SK-MEL-5 (cell line): Measurements from ENCODE around the gene PPP1R12A. TPM values are rescaled to one million over a fixed set of nuclear protein-coding genes. Genes with fewer than 3 reads are reported as not detected.
"Not testable (repeated sequence)": the region's sequence is repeated elsewhere in the genome, so short reads cannot be mapped to it uniquely, and the experiment has no call there.

Experiments
- DNase-seq: peaks from one replicate; pipeline ENCODE4 v3.0.0-alpha.2; 2016; ENCODE audit warnings: low read depth, low spot score
- in situ Hi-C: cut with HindIII; loops from 2 replicates; pipeline ENCODE4 v1.10.0; 2016; ENCODE audit warnings: low sequenced_read_pairs, high pct_unique_total_duplicates, low pct_unique_long_range_greater_than_20kb
- total RNA-seq: library from RNA; depleted of rRNA; stranded (reverse); fragments of >200 nt; shearing (Covaris generic); gene quantifications from 2 replicates; pipeline ENCODE4 v1.2.3, GENCODE V29; 2014

The PPP1R12A gene
- total RNA-seq, 1 experiment from 2014 or later, result 44.4 TPM

DNA sequence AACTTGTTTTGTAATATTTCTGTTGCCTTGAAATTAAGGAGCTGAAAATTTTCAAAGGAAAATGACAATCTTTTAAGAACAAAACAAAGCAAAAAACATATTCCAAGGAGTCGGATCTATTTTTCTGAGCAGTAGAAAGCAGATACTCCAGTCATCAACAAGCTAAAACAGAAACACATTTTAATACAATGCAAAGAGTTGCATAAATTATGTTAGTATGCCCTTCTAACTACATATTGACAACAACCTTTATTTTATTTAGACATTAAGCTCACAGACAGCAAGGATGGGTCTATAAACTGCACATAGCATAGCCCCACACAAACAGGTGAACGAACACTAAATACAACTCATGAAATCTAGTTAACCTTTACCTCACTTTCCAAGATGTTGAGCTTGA, 106.0 kb downstream of the PPP1R12A start:
- no peak for DNase-seq
- in situ Hi-C loops, result no loop called here

DNA sequence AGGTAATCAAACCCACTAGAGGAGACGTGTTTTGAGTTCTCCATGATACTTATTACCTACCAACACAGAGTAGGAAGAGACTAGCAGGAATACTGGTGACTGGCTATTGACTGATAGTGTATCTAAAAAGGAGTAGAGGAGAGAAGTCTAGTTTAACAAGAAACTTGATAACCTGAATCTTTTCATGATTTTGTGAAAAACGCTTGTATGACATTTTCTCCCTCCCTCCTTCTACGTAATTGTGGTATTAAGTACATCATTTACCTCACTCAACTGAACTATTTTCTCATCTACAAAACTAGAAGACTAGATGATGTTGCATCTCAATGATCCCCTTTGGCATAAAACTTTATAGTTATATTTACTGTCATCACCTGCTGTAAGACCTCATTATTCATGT, 107.4 kb downstream of the PPP1R12A start:
- DNase-seq, result no peak
- in situ Hi-C loops, result no loop called here

DNA sequence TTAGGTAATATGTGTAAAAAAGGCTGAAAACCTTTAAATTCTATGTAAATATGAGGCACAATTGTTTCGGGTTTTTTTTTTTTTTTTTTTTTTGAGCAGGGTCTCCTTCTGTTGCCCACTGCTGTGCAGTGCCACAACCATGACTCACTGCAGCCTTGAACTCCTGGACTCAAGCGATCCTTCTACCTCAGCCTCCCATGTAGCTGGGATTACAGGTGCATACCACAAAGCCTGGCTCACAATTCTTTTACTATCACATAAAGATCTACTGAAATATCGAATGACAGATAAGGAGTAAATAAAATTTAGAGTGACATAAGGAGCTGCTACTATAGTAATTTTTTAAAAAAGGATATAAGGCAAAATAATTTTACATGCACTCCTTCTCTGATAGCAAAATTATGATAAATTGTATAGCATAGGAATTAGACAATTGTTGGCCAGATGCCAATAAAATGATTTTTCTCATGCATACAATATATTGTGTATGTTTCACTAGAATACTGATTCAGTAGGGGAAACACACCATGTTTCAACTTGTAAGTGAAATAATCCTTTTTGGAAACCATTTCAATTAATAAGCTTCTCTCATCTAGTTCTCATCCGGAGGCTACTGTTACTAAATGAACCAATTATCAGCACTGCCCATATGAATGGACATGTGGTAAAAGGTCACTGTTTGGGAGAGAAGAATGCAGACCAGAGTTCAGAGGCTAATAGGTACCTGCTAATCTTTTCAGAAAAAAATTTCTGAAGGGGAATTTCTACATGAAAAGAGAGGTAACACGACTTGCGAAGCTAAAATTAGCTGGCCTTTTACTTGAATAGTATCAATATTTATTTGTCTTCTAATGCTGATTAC, 108.4 kb downstream of the PPP1R12A start:
- no peak for DNase-seq
- in situ Hi-C loops, result no loop called here

DNA sequence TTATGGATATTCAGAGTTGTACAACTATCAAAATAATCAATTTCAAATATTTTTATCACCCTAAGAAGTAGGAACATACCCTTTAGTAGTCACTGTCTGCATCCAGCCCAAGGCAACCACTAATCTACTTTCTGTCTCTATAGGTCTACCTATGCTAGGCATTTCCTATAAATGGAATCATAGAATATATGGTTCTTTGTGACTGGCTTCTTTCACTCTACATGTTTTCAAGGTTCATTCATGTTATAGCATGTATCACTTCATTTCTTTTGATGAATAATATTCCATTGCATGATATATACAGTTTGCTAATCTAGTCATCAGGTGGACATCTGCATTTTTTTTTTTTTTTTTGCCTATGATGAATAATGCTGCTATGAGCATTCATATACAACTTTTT, 112.4 kb downstream of the PPP1R12A start:
- DNase-seq, result no peak
- in situ Hi-C loops, result no loop called here

DNA sequence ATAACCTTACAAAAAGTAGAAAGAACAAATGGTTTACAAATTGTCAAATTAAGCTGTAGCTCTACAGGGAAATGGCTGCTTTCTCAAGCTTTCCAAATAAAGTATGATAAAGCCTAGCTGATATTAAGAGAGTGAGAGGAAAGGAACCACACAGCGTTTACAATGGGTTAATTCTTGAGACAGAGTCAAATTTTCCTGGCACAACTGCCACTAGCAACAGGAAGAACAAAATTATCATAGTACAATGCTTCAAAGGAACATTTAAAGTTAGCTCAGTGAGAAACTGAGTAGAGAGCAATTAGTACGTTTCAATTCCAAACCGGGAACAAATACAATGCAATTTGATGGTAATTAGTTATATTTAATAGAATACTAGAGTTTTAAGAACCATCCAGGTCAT, 116.0 kb downstream of the PPP1R12A start:
- in situ Hi-C loops, result no loop called here
- peak; percentile 22 for DNase-seq

DNA sequence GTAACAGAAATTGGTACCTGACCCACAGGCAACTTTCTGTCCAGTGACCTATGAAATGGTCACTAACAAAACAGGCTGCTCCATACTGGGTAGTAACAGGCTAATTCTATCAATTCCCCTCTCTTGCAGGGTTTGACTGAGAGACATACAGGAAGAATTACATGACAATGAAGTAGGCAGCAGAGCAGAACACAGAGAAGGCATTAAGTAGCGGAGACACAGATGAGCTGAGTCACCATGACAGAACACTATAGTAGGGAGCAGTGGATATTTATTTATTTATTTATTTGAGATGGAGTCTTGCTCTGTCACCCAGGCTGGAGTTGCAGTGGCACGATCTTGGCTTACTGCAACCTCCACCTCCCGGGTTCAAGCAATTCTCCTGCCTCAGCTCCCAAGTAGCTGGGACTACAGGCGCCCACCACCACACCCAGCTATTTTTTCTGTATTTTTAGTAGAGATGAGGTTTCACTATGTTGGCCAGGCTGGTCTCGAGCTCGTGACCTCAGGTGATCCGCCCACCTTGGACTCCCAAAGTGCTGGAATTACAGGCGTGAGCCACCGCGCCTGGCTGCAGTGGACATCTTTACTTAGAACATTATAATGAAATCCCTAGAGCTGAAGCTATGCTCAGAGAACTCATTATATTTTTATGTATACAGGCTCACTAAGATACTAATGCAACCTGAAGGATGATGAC, 150.4 kb downstream of the PPP1R12A start:
- peak; percentile 47 for DNase-seq
- in situ Hi-C loops, result not testable (repeated sequence)

DNA sequence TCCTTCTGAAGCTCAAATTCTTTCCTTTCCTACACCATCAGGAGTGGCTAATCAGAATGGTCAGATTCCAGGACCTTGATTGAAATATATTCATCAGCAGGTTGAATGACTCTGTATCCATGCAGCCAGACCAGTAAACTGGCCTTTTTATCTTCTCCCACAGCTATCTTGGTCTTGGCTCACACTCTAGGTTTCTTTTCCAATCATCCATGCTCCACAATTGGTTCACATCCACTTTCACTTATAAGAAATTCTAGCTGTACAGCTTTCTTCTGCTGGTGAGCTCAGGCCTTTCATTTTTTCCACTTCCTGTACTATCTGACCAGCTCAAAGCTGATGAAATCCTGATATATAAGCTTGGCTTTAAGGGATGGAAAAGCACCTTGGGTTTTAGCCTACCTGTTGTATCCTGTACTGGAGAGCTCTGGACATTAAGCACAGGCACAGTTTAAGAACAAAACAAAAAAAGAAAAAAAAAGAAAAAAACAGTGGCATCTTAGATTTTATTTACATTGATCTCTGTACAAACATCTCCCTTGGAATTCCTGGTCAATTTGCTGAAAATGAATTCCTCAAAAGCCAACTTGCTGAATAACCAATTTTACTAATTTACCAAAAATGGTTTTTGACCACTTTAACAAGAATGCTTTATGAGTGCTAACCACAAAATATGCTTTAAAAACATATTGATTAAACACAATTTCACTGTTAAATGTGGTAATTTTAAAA, 152.6 kb downstream of the PPP1R12A start:
- in situ Hi-C loops, result no loop called here

DNA sequence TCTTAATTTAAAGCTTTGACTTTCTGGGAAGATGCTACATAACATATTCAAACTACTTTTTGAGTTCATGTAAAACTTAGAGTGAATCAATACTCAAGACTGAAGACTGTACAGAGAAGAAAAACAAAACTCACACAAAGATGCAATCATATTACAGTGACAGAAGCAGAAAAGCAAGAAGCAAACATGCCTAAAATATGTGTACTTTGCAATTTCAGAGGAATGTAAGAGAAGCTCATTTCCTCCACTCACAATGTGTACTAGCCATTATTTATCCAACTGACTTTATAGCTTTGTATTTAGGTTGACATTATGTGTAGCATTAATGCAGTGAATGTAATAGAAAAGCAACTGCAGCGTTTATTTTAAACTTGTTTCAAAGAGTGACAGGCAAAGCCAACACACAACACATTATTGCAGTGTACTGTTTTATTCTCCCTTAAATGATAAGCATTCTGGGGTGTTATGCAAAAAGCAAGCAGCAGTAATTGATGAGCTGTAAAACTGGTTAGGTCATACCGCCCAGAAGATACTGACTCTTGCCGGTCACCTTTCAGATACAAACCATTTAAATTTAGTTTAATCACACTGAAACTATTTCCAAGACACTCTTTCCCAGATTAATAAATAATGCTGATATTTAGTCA, 156.0 kb downstream of the PPP1R12A start:
- DNase-seq, result no peak
- in situ Hi-C loops, result no loop called here

More for the DNA sequence above, 152.6 kb downstream of the PPP1R12A start:
- DNase-seq, result peak; percentile 17

DNA sequence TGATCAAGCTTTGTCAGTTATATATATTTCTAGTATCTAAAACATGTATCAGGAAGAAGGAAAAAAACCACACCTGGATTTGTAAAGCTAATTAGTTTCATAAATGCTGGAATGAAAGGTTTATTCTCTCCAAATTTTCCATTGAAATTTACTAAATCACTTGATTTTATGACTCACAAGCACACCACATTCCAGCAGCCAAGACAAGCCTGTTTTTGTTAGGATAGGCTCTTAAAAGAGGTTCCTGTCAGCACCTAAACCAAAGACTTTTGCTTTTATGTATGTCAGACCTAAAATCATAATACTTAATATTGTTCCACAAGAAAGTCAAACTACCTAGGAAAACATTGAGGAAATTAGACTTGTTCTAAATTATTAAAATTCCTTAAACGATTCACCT, 158.8 kb downstream of the PPP1R12A start:
- DNase-seq, result peak; percentile 88

DNA sequence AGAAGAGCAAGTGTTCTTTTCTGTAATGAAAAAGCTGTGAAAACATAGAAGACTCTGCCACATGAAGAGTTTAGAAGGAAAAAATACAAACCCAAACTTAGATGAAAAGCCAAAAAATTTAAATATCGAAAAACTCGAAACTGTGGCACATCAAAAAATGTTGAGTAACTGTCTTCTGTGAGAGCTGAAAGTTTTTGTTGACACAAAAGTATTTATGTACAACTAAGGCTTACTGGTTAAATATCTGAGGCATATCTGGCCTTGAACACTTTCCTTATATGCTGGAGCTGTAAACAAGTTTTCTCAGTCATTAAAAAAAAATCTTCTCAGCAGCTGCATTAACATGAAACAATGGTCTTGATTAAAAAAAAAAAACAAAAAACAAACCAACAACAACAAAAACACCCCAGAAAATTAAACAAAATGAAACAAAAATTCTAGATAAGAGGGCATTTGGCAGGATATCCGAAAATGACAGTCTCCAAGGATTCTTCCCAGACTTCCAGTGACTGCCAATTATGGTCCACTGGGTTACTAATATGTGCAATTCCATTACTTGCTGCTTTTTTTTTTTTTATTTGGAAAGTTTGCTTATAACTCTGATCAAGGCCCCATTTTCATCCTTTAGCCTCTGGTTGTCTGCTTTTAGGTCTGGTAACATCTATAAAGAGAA, 159.4 kb downstream of the PPP1R12A start:
- peak; percentile 15 for DNase-seq
- in situ Hi-C loops, result no loop called here

More for the DNA sequence above, 158.8 kb downstream of the PPP1R12A start:
- in situ Hi-C loops, result no loop called here

DNA sequence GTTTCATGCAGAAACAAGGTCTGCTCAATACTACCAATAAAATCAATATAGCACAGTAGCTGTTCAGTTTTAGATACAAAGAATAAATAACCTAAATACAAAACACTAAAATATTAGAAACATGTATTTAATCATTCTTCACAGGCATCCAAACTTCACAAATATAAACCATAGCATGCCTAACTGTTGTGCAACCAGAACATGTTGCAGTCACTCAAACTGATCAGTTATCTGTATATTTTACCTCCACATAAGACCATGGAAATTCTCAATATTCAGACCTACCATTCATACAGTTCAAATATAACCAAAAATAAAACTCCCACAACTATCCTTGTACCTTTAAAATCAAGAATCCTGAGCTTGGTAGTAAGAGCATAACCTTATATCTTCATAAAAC, 161.0 kb downstream of the PPP1R12A start:
- in situ Hi-C loops, result no loop called here
- DNase-seq, result no peak

DNA sequence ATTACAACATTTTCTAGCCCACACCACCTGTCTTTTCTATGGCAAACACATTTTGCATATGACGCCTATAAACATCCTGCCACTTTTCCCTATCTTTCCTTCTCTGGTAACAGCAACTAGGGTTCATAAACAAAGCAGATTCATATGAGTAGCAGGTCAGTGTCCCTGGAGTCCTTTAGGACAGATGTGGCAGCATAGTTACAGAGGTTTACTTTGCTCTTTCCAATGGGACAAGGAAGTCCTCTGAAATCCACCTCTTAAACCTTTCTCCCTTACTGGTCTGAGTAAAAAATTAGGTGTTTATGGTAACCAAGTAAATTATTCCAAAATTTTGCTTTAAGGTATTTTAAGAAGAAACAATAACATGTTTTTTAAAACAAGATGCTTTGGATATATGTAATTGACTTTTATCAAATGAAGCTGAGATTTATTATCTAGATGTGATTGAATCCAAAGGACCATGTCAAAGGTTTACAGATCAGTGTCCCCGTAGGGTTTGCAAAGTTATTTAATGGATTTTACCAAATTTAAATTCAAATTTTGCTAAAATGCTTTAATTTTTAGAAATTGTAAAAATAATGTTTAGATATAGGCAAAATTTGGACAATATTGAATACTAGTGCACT, 164.9 kb downstream of the PPP1R12A start:
- in situ Hi-C loops, result no loop called here

DNA sequence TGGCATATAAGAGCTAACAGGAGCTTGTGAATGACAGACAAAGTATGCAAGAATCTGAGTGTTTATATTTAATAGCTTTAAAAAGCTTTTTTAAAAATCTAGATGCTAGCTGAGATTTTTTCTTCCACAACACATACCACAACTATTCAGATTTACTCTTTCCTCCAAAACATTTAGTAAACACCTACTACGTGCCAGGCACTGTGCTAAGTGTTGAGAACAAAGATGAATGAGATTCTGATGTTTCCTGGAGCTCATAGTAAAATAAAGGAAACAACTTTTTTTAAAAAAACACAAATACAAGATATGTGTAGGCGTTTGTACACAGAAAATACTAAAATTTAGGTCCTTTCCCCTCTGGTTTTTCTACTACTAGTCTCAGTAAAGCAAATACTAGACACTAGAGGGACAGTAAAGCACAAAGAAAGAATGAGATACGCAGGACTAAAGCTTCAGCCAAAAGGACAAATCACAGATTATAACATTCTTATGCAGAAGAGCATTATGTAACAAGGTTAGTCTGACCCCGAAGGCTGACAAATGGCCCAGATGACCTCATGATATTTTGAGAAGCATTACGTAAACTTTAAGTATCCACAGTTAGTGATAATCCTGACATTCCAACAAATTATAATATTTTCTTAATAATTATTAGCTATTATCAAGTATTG, 165.6 kb downstream of the PPP1R12A start:
- in situ Hi-C loops, result no loop called here
- DNase-seq, result no peak

More for the DNA sequence above, 164.9 kb downstream of the PPP1R12A start:
- DNase-seq, result no peak

DNA sequence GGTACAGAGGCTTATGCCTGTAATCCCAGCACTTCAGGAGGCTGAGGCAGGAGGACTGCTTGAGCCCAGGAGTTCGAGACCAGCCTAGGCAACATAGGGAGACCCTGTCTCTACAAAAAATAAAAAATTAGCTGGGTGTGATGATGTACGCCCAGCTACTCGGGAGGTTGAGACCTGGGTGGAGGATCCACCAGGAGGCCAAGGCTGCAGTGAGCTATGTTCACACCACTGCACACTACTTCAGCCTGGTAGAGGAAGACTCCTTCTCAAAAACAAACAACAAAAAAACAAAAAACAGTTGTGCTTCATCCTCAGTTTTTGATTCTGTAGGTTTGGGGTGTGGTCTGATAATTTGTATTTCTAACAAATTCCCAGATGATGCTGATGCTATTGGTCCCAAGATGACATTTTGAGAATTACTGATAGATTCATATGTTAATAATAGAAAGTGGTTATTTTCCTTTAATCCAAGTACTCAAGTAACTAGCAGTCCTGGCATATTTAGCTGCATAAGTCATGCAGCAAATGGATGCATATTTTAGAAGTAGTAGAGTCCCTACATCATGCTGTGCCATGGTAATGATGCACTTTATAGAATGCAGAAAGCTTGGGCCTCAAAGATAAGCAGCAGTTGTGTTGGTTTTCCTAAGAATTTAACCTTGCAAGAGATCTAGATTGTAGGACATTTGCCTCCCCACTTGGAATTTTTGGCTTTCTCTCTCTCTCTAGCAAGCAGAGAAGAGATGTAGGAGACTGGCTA, 168.0 kb downstream of the PPP1R12A start:
- in situ Hi-C loops, result no loop called here

DNA sequence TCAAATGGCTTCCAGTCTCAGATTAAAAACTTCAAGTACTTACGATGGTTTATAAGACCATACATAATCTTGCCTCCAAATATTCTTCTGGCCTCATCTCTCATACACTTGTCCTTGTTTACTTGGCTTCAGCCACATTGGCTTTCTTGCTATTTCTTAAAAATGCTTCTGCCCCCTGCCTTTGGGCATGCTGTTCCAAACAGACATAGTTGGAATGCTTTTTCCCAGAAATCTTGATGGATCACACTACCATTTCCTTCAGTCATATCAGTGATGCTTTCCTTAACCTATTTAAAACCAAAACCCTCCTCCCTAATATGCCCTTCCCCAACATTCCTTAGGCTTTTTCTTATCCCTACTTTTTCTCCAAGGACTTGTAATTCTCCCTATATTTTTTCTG, 169.7 kb downstream of the PPP1R12A start:
- in situ Hi-C loops, result no loop called here
- DNase-seq, result no peak

More for the DNA sequence above, 168.0 kb downstream of the PPP1R12A start:
- DNase-seq, result no peak

DNA sequence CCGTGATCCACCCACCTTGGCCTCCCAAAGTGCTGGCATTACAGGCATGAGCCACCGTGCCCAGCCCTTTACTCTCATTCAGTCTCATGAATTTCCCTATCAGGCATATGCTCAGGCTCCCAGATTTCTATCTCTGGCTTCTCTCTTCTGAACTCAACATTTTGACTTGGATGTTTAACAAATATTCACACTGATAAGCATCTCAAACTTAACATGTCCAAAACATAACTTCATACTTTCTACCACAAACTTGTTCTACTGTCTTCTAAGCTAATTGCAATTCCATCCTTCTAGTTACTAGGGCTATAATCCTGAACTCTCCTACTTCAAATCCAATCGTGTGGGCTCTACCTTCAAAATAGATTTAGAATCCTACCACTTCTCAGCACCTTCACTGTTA, 170.3 kb downstream of the PPP1R12A start:
- in situ Hi-C loops, result no loop called here
- no peak for DNase-seq
